ENCODE results near the gene XIRP1.

DNA sequence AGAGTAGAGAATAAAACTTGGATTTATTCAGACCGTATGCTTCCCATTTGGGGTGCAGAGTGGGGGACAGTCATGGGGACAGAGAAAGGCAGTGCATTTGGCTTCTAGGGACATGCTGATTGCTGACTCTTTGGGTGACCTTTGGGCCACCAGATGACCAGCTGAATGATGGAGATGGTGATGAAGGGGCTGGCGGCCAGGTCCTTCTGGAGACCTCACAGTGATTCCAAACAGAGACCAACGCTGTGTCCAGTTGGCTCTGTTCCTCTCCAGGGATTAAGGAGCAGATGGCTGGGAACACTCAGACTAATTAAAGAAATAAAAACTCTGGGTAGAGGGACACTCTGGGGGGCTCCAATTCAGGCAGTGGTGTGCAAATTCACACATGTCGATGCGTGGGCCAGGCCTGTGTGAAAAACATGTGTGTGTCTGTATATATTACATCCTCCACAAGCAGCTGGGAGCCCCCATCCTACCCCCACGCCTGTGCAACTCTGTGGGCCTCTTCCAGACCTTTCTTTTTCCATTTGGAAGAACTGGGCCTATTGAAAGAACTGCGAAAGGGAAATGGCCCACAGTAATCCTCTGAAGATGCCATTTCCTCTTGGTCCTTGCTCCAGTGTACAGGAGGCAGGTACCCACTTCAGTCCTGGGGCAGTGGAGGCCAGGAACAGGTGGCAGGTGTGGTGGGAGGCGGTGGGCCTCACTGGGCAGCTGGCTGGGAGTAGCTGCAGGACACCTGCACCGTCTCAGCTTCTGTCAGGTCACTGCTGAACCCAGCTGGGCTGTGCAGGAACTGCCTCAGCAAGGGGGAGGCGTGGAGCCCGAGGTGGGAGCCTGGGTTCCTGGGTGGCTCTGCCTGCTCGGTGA lies 8.9 kb downstream of the XIRP1 start:
- no peak for TF ChIP-seq CTCF (IDR thresholded peaks at IDR 0.05)
- no peak for TF ChIP-seq POLR2AphosphoS5 (IDR thresholded peaks at IDR 0.05; ENCODE audit: insufficient read depth in 1 of 2, low read depth in 1 of 2)
- TF ChIP-seq POLR2A (IDR thresholded peaks at IDR 0.05), result no peak
